ENCODE data around the gene RIMBP2.

The RIMBP2 gene

GRCh38 chr12:130596241-130596640 is 119.9 kb downstream of the RIMBP2 start:
- TF ChIP-seq POLR2AphosphoS5 (IDR thresholded peaks at IDR 0.05; ENCODE audit: low read depth, low read length), result no peak
- TF ChIP-seq REST (IDR thresholded peaks at IDR 0.05; ENCODE audit: insufficient read depth in 1 of 2, low read depth in 2 of 2, low read length in 2 of 2), result no peak
- no peak for TF ChIP-seq TAF1 (IDR thresholded peaks at IDR 0.05; ENCODE audit: borderline replicate concordance, insufficient read depth, low read length)
- no peak for TF ChIP-seq FOXP2 (optimal IDR thresholded peaks at IDR 0.05; ENCODE audit: borderline replicate concordance, extremely low read depth, extremely low read length, insufficient read depth)
- no peak for TF ChIP-seq SIN3A (IDR thresholded peaks at IDR 0.05; ENCODE audit: borderline replicate concordance, insufficient read depth, low read length)

- TF ChIP-seq POLR2AphosphoS5 (IDR thresholded peaks at IDR 0.05; ENCODE audit: low read depth, low read length) (no peak), REST (IDR thresholded peaks at IDR 0.05; ENCODE audit: insufficient read depth in 1 of 2, low read depth in 2 of 2, low read length in 2 of 2) (no peak), SIN3A (IDR thresholded peaks at IDR 0.05; ENCODE audit: borderline replicate concordance, insufficient read depth, low read length) (no peak), TAF1 (IDR thresholded peaks at IDR 0.05; ENCODE audit: borderline replicate concordance, insufficient read depth, low read length) (no peak), FOXP2 (optimal IDR thresholded peaks at IDR 0.05; ENCODE audit: borderline replicate concordance, extremely low read depth, extremely low read length, insufficient read depth) (no peak)
These were observed 120.5 kb downstream of the RIMBP2 start for GRCh38 chr12:130595566-130595965.

GRCh38 chr12:130593056-130593455 is 123.0 kb downstream of the RIMBP2 start:
- TF ChIP-seq TAF1 (IDR thresholded peaks at IDR 0.05; ENCODE audit: borderline replicate concordance, insufficient read depth, low read length) (no peak), SIN3A (IDR thresholded peaks at IDR 0.05; ENCODE audit: borderline replicate concordance, insufficient read depth, low read length) (no peak), POLR2AphosphoS5 (IDR thresholded peaks at IDR 0.05; ENCODE audit: low read depth, low read length) (no peak), REST (IDR thresholded peaks at IDR 0.05; ENCODE audit: insufficient read depth in 1 of 2, low read depth in 2 of 2, low read length in 2 of 2) (no peak), FOXP2 (optimal IDR thresholded peaks at IDR 0.05; ENCODE audit: borderline replicate concordance, extremely low read depth, extremely low read length, insufficient read depth) (no peak)

- TF ChIP-seq FOXP2 (optimal IDR thresholded peaks at IDR 0.05; ENCODE audit: borderline replicate concordance, extremely low read depth, extremely low read length, insufficient read depth), result no peak
- no peak for TF ChIP-seq SIN3A (IDR thresholded peaks at IDR 0.05; ENCODE audit: borderline replicate concordance, insufficient read depth, low read length)
- TF ChIP-seq TAF1 (IDR thresholded peaks at IDR 0.05; ENCODE audit: borderline replicate concordance, insufficient read depth, low read length), result no peak
- TF ChIP-seq POLR2AphosphoS5 (IDR thresholded peaks at IDR 0.05; ENCODE audit: low read depth, low read length), result no peak
- no peak for TF ChIP-seq REST (IDR thresholded peaks at IDR 0.05; ENCODE audit: insufficient read depth in 1 of 2, low read depth in 2 of 2, low read length in 2 of 2)
These were observed 123.5 kb downstream of the RIMBP2 start for GRCh38 chr12:130592641-130593040.

- TF ChIP-seq REST (IDR thresholded peaks at IDR 0.05; ENCODE audit: insufficient read depth in 1 of 2, low read depth in 2 of 2, low read length in 2 of 2), result no peak
- TF ChIP-seq SIN3A (IDR thresholded peaks at IDR 0.05; ENCODE audit: borderline replicate concordance, insufficient read depth, low read length), result no peak
- no peak for TF ChIP-seq FOXP2 (optimal IDR thresholded peaks at IDR 0.05; ENCODE audit: borderline replicate concordance, extremely low read depth, extremely low read length, insufficient read depth)
- TF ChIP-seq POLR2AphosphoS5 (IDR thresholded peaks at IDR 0.05; ENCODE audit: low read depth, low read length), result no peak
- TF ChIP-seq TAF1 (IDR thresholded peaks at IDR 0.05; ENCODE audit: borderline replicate concordance, insufficient read depth, low read length), result no peak
These were observed 124.4 kb downstream of the RIMBP2 start for GRCh38 chr12:130591736-130592135.

Measured in PFSK-1 (cell line).